Fibroblast of the aortic adventitia (primary cell): ENCODE data around the gene TGOLN2. TPM values are rescaled to one million over a fixed set of nuclear protein-coding genes. Genes with fewer than 3 reads are reported as not detected.
"Not testable (repeated sequence)": the region's sequence is repeated elsewhere in the genome, so short reads cannot be mapped to it uniquely, and the experiment has no call there.

Source experiments
- DNase-seq: peaks from one replicate; pipeline ENCODE4 v3.0.0-alpha.2; 2010; ENCODE audit warnings: low read depth
- H3K4me3 ChIP-seq: 2 replicates; pipeline ENCODE4 v1.5.1; 2011; ENCODE audit warnings: low read depth, mild to moderate bottlenecking, control low read depth, low read length, moderate library complexity
- total RNA-seq: library from RNA; depleted of rRNA; stranded (reverse); fragments of >200 nt; gene quantifications from 2 replicates; pipeline ENCODE4 v1.2.3, GENCODE V29; 2012; ENCODE audit warnings: low replicate concordance
- TF ChIP-seq, protein P1 (sequence below): IDR thresholded peaks from 2 replicates; pipeline ENCODE4 v1.5.1; 2011; ENCODE audit warnings: mild to moderate bottlenecking, low read length, control low read depth, inconsistent platforms; ENCODE audit not compliant: insufficient read depth

TGOLN2 gene
- total RNA-seq, 1 donor, result 112 TPM

DNA sequence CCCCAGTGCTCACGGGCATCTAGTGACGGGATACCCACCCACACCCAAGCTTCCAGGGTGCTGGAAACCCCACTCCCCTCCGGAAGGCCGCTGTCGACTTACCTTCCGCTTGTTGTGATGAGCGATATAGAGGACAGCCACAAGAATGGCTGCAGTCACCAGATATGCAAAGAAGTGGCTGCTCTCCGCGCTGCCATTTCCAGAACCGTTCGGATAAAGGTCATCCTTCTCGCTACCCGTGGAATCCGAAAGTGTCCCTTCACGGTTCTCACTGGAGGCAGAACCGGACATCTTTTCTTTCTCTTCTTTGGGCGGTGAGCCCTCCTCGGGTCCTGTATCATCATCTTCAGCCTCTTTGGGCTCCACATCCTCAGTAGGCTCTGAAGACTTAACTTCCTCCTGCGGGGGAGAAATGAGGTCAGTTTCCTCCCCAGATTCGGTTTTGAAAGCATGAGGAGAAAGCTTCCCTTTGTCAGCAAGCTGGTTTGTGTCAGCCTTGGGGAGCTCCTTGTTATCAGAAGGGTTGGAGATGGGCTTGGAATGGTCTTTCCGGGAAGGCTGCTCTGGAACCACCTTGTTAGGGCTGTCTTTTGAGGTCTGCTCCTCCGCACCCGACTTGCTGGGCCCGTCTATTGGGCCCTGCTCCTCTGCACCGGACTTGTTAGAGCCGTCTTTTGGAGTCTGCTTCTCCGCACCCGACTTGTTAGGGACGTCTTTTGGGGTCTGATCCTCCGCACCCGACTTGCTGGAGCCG lies 1.2 kb downstream of the TGOLN2 start:
- TF ChIP-seq, protein P1, sequence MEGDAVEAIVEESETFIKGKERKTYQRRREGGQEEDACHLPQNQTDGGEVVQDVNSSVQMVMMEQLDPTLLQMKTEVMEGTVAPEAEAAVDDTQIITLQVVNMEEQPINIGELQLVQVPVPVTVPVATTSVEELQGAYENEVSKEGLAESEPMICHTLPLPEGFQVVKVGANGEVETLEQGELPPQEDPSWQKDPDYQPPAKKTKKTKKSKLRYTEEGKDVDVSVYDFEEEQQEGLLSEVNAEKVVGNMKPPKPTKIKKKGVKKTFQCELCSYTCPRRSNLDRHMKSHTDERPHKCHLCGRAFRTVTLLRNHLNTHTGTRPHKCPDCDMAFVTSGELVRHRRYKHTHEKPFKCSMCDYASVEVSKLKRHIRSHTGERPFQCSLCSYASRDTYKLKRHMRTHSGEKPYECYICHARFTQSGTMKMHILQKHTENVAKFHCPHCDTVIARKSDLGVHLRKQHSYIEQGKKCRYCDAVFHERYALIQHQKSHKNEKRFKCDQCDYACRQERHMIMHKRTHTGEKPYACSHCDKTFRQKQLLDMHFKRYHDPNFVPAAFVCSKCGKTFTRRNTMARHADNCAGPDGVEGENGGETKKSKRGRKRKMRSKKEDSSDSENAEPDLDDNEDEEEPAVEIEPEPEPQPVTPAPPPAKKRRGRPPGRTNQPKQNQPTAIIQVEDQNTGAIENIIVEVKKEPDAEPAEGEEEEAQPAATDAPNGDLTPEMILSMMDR, result no peak
- peak overlapping the region; percentile 91 for H3K4me3 ChIP-seq
- peak; percentile 39 for DNase-seq

DNA sequence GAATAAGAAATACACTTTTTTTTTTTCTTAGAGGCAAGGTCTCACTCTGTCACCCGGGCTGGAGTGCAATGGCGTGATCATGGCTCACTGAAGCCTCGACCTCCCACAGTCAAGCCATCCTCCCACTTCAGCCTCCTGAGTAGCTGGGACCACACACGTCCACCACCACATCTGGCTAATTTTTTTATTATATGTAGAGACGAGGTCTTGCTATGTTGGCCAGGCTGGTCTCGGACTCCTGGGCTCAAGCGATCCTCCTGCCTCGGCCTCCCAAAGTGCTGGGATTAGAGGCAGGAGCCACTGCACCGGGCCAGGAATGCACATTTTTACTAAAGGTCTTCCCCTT lies 2.4 kb downstream of the TGOLN2 start:
- H3K4me3 ChIP-seq, result peak overlapping the region; percentile 91
- TF ChIP-seq, protein P1, result no peak
- no peak for DNase-seq

DNA sequence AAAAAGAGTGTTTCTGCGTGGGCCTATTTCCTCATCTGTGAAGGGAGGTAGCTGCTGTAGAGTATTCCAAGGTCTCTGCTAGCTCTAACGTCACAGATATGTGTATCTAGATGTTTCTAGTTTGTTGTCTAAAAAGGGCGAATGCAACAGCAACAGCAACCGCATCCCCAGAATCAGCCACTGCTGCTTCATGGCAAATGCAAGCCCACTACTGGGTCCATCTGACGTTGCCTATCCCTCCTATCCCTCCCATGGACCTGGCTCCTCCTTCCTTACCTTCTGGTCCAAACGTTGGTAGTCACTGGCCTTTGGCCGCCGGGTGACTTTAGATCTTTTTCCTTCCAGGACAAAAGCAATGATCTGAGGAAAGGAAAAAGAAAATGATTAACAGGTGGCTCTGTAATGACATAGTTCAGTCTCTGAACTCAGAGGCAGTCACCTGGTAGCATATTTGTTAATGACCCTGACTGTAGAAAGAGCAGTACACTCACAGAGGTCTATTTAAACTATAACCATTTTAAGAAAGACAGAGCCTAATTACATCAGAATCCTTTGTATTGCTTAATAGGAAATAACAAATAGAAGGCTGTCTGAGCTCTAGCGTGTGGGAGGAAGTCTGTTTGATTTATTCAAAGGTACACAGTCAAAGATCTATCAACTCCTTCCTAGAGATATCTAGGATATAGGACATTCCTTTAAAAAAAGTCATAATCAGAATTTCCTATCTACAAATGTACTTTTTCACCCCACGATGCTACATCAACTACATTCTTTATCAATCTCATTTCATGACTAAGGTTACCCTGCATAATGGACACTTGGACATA lies 2.9 kb downstream of the TGOLN2 start:
- DNase-seq, result peak; percentile 44
- TF ChIP-seq, protein P1, result no peak
- peak overlapping the region; percentile 91 for H3K4me3 ChIP-seq

DNA sequence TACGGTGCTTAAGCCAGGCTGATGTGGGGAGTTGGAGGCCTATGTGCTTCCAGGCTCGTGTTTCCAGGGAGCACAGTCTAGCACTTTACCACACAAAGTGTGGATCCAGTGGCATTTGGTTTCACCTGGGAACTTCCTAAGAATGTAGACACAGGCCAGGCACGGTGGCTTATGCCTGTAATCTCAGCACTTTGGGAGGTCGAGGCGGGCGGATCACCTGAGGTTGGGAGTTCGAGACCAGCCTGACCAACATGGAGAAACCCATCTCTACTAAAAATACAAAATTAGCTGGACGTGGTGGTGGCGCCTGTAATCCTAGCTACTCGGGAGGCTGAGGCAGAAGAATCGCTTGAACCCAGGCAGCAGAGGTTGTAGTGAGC lies 3.8 kb downstream of the TGOLN2 start:
- DNase-seq, H3K4me3 ChIP-seq: not testable (repeated sequence)

DNA sequence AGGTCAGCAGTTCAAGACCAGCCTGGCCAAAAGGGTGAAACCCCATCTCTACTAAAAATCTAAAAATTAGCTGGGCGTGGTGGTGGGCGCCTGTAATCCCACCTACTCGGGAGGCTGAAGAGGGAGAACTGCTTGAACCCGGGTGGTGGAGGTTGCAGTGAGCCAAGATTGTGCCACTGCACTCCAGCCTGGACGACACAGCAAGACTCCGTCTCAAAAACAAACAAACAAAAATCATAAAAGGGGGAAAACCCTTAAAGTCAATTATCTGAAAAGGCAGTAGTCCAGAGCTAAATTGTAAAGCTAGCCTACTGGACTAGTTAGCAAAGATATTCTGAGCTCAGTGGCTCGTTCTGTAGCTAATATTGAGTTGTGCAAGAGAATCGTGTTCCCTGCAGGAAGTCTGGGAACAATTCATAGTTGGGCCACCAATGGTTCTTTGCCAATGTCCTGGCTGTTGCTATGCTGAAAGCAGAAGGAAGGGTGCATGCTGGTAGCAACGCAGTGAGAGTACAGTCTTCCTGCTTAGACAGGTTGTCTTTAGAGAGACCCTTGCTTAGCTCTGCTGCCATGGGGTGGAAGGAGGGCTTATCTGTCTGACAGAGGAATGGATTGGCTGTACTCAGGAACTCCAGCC lies 4.3 kb downstream of the TGOLN2 start:
- TF ChIP-seq, protein P1, result no peak
- DNase-seq, result no peak
- H3K4me3 ChIP-seq, result no peak overlapping the region

DNA sequence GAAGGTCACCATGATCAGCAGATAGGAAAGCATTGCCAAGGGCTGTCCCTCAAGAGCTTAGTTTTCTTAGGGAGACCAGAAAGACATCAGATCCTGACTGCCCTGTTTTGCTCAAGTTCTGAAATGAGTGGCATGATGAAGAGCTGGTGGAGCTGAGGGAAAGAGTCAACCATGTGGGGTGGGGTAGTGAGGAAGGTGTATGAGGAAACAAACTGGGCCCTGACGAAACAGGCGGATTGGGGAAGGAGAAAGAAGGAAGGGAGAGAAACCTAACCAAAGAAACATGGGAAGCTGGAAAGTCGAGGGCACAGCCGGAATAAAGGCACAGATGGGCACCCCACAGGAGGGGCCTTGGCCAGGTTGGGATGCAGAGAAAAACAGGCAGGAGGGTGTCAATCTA lies 8.0 kb downstream of the TGOLN2 start:
- DNase-seq, result no peak
- TF ChIP-seq, protein P1, result no peak
- H3K4me3 ChIP-seq, result no peak overlapping the region
